Immature natural killer cell (primary cell): ENCODE measurements around the gene ARMC5. TPM values are rescaled to one million over a fixed set of nuclear protein-coding genes. Genes with fewer than 3 reads are reported as not detected.
"Not testable (repeated sequence)": the region's sequence is repeated elsewhere in the genome, so short reads cannot be mapped to it uniquely, and the experiment has no call there.

Source experiments
- DNase-seq, 3 donors: peaks; one replicate each; pipeline ENCODE4 v3.0.0; 2022; ENCODE audit warnings: mixed read lengths in 1 of 3
- H3K27ac Mint-ChIP-seq, 6 donors: one replicate each; pipeline ENCODE4 v1.8.0; 2020; ENCODE audit warnings: mixed read lengths in 6 of 6, mild to moderate bottlenecking in 5 of 6, inconsistent platforms in 4 of 6, moderate library complexity in 3 of 6
- H3K27me3 Mint-ChIP-seq, 3 donors: one replicate each; pipeline ENCODE4 v1.8.0; 2020 to 2021; ENCODE audit warnings: low read depth in 3 of 3, mild to moderate bottlenecking in 3 of 3, mixed read lengths in 3 of 3, moderate library complexity in 3 of 3, inconsistent platforms in 1 of 3
- H3K36me3 Mint-ChIP-seq, 3 donors: one replicate each; pipeline ENCODE4 v1.8.0; 2020; ENCODE audit warnings: mixed read lengths in 3 of 3, inconsistent platforms in 2 of 3, mild to moderate bottlenecking in 2 of 3
- H3K4me1 Mint-ChIP-seq, 2 donors: one replicate each; pipeline ENCODE4 v1.8.0; 2020; ENCODE audit warnings: inconsistent platforms in 2 of 2, mild to moderate bottlenecking in 2 of 2, mixed read lengths in 2 of 2, moderate library complexity in 1 of 2
- H3K4me3 Mint-ChIP-seq, 5 donors: one replicate each; pipeline ENCODE4 v1.8.0; 2020; ENCODE audit warnings: mild to moderate bottlenecking in 5 of 5, mixed read lengths in 5 of 5, inconsistent platforms in 3 of 5, moderate library complexity in 3 of 5
- H3K9me3 Mint-ChIP-seq, 6 donors: one replicate each; pipeline ENCODE4 v1.8.0; 2020; ENCODE audit warnings: mild to moderate bottlenecking in 6 of 6, mixed read lengths in 6 of 6, inconsistent platforms in 4 of 6, moderate library complexity in 3 of 6
- polyA plus RNA-seq, 3 donors: library from polyadenylated mRNA; unstranded; fragments of 300-500 nt; fragmentation: Illumina TruSeq; gene quantifications; one replicate each; pipeline ENCODE4 v1.2.3, GENCODE V29; 2021

Gene ARMC5
- polyA plus RNA-seq, 3 donors from 2014 or later, result 11.1 to 16.2 (median 14.2) TPM

DNA sequence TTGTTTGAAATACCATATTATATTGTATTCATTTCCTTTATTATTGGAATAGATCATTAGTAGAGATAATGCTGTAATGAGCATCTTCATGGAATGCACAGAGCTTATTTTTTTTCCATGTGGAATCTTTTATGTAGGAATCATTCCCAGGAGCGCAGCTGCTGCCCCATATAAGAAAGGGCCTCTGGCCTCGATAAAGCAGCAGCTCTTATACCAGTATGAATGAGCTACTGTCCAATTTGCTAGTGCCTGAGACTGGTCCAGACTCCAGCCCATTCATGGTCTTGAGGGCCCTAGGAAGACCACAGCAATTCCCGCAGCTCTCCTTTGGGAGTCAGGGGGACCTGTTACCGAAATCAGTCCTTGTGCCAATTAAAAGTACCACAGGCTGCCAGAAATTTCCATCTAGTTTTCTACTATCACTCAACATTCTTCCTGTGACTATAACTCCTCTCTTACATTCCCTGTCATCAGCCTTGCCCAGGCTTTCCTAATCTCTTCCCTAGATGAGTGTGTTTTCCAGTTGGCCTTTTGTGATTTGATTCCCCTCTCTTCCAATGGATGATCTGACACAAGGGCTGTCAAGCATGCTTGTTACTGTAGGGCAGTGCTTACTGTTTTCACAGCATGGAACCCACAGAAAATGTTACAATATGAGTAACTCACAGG lies 18.7 kb upstream of the ARMC5 start:
- peaks cover 27 to 41% of the 10 kb centered on the region in 2 donors for H3K4me1 Mint-ChIP-seq
- no peaks in the 10 kb centered on the region for H3K36me3 Mint-ChIP-seq
- peaks cover 0 to 4% (median 1%) of the 10 kb centered on the region in 3 donors for H3K27me3 Mint-ChIP-seq
- DNase-seq, result no peak
- H3K27ac Mint-ChIP-seq, result no peak overlapping the region
- no peaks in the 10 kb centered on the region for H3K9me3 Mint-ChIP-seq
- peak overlapping the region in 3 of 5 donors; percentile 8 to 35 (median 34) for H3K4me3 Mint-ChIP-seq

DNA sequence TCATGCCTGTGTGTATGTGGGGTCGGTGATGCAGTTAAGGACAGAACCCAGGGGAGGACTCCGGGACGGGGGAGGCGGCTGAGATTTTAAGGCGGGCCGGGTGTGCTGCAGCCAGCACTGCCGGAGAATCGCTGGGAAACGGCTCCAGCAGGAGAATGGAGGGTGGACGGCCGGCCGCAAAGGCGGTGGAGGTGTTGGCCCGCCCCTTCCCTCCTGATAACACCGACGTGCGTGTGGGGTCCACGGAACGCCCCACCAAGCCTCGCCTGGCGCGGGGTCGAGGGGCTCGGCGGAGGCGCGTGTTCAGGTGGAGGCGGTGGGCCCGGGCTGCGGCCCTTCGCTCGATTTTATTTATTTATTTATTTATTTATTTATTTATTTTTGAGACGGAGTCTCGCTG lies 17.3 kb upstream of the ARMC5 start:
- Mint-ChIP-seq H3K27me3 (peaks cover 0 to 4% (median 1%) of the 10 kb centered on the region in 3 donors), H3K36me3 (no peaks in the 10 kb centered on the region), H3K9me3 (no peaks in the 10 kb centered on the region), H3K4me1 (peaks cover 27 to 41% of the 10 kb centered on the region in 2 donors), H3K27ac (peak overlapping the region in 4 of 6 donors; percentile 6 to 76 (median 63)), H3K4me3 (peak overlapping the region; percentile 79 to 89 (median 83))
- DNase-seq, result no peak

DNA sequence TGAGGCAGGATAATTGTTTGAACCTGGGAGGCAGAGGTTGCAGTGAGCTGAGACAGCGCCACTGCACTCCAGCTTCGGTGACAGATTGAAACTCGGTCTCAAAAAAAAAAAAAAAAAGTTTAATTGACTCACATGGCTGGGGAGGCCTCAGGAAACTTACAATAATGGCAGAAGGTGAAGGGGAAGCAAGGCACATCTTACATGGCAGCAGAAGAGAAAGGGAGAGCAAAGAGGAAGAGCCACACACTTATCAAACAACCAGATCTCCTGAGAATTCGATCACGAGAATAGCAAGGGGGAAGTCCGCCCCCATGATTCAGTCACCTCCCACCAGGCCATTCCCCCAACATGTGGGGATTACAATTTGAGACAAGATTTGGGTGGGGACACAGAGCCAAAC lies 13.4 kb upstream of the ARMC5 start:
- H3K27me3 Mint-ChIP-seq, DNase-seq, H3K36me3 Mint-ChIP-seq, H3K9me3 Mint-ChIP-seq, H3K4me3 Mint-ChIP-seq: not testable (repeated sequence)
- Mint-ChIP-seq H3K27ac (peak overlapping the region in 1 of 6 donors; percentile 5), H3K4me1 (peaks cover 9 to 19% of the 10 kb centered on the region in 2 donors)

DNA sequence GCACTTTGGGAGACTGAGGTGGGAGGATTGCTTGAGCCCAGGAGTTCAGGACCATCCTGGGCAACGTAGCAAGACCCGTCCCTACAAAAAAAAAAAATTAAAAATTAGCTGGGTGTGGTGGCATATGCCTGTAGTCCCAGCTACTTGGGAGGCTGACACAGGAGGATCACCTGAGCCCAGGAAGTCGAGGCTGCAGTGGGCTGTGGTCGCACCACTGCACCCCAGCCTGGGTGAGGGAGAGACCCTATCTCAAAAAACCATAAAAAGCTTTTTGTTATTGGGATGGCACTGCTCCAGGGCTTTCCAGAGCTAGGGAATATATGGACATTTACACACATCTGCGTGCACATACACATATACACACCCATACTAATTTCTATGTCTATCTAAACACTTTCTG lies 8.1 kb upstream of the ARMC5 start:
- Mint-ChIP-seq H3K27me3 (no peaks in the 10 kb centered on the region), H3K4me1 (peaks cover 30 to 40% of the 10 kb centered on the region in 2 donors), H3K27ac (peak overlapping the region in 2 of 6 donors; percentile 30 to 62), H3K4me3 (no peak overlapping the region), H3K9me3 (no peaks in the 10 kb centered on the region), H3K36me3 (peaks cover 0 to 3% (median 0%) of the 10 kb centered on the region in 3 donors)
- no peak for DNase-seq

DNA sequence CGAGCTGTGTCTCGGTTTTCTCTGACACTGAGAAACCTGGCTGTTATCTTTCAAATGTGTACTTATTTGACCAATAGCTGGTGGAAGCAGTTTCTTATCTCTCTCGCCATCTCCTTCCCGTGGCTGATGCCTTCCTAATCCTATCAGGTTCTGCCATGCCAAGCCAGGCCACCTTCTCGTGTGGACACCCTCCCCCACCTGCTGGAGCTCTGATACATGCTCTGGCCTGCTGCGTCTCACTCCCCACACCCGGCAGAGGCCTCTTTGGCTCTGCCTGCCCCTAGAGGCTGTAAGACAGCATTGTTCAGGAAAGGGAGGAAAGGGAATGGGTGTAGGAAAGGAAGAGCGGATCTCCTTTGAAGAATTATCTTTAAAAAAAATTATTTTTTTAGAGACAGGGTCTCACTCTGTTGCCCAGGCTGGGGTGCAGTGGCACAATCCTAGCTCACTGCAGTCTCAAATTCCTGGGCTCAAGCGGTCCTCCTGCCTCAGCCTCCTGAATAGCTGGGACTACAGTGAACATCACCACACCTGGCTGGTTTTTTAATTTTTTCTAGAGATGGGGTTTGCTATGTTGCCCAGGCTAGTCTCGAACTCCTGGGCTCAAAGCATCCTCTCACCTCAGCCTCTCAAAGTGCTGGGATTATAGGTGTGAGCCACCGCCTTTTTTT lies 7.5 kb upstream of the ARMC5 start:
- H3K36me3 Mint-ChIP-seq, result peaks cover 0 to 3% (median 0%) of the 10 kb centered on the region in 3 donors
- no peak overlapping the region for H3K4me3 Mint-ChIP-seq
- DNase-seq, result no peak
- peaks cover 35 to 43% of the 10 kb centered on the region in 2 donors for H3K4me1 Mint-ChIP-seq
- no peaks in the 10 kb centered on the region for H3K27me3 Mint-ChIP-seq
- H3K27ac Mint-ChIP-seq, result peak overlapping the region in 1 of 6 donors; percentile 78
- H3K9me3 Mint-ChIP-seq, result no peaks in the 10 kb centered on the region

DNA sequence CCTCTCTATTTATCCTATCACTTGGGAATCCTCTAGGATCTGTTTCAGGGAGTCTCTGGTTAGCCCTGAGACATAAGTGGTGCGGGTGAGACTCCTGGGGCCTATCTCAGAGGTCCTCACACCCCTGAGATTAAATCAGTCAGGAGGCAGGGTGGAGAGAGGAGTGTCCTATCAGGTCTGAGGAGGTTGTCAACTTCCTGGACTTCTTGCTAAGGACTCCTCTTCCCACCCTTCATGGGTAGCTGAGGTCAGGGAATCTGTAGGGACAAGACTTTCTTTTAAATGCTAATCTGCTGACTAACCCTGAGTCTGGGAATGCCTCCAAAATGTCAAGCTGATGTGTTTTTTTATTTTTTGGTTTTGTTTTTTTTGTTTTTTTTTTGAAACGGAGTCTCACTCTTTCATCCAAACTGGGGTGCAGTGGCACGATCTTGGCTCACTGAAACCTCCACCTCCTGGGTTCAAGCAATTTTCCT lies 6.6 kb upstream of the ARMC5 start:
- Mint-ChIP-seq H3K4me1 (peaks cover 43 to 52% of the 10 kb centered on the region in 2 donors), H3K36me3 (peaks cover 0 to 3% (median 0%) of the 10 kb centered on the region in 3 donors), H3K4me3 (no peak overlapping the region), H3K27ac (peak overlapping the region in 2 of 6 donors; percentile 15 to 46), H3K9me3 (no peaks in the 10 kb centered on the region), H3K27me3 (peaks cover 0 to 1% (median 0%) of the 10 kb centered on the region in 3 donors)
- DNase-seq, result no peak

DNA sequence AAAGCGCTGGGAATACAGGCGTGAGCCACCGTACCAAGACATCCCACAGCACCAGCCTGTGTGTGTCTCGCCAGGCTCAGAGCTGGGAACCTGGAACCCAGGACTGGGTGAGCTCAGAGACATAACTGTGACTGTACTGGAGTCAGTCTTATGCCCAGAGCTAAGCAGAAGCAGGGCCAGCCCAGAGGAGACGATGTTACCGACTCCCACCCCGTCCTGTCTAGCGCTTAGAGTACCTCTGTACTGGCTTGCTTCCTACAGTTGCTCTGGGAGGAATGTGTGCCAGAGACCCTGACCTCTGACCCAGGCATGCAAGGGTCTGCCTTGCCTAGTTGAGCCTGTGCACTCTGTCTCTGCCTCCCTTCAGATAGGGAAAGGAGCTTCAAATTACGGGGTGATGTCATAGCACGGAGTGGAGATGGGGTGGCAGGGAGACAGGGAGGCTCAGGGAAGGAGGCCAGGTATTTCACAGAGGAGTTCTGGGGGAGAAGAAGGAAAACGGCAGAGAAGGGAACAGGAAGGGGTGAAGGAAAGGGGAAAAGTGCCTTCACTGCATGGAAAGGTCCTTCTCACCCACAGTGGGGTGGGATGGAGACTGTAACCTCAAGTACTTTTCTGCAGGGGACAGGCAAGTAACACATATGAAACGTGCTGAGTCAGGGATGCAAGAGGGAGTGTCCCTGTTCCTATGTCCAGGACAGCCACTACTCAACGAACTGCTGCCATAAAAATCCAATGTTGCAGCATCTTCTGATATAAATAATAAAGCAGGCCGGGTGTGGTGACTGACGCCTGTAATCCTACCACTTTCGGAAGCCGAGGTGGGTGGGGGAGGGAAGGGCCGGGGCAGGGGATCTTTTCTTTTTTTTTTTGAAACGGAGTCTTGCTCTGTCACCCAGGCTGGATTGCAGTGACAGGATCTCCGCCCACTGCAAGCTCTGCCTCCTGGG lies 5.8 kb upstream of the ARMC5 start:
- Mint-ChIP-seq H3K4me1 (peaks cover 51 to 60% of the 10 kb centered on the region in 2 donors), H3K9me3 (no peaks in the 10 kb centered on the region), H3K27ac (peak overlapping the region in 4 of 6 donors; percentile 37 to 53 (median 42)), H3K36me3 (peaks cover 0 to 3% (median 0%) of the 10 kb centered on the region in 3 donors), H3K27me3 (peaks cover 0 to 6% (median 1%) of the 10 kb centered on the region in 3 donors), H3K4me3 (peak overlapping the region in 1 of 5 donors; percentile 24)
- no peak for DNase-seq

DNA sequence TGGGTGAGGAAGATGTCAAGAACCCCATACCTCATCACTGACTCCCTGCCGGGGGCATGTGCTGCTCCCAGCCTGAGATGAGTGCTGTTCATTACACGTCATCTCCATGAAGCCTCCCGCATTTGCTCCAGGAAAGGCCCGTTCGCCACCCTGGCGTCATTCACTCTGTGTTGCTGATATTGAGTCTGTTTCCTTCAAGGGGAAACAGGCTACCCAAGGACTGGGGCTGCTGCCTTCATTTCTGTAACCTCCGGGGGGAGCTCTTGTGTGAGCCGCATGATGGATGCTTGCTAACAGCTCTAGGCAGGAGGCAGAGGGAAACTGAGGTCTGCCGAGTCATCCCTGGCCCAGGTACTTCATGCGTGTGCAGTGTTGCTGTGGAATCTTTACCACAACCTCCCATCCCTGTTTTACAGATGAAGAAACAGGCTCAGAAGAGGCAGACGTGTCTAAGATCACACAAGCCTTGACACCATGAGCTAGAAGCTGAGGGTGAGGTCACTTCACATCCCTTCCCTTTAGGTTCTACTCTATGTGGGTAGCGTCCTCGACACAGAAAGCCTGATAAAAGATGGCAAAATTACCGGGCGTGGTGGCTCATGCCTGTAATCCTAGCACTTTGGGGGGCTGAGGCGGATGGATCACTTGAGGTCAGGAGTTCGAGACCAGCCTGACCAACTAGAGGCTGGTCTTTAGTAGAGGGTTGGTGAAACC lies 3.5 kb upstream of the ARMC5 start:
- Mint-ChIP-seq H3K36me3 (peaks cover 0 to 3% (median 0%) of the 10 kb centered on the region in 3 donors), H3K4me1 (peaks cover 61 to 69% of the 10 kb centered on the region in 2 donors), H3K4me3 (peak overlapping the region in 4 of 5 donors; percentile 38 to 53 (median 42)), H3K27ac (peak overlapping the region; percentile 20 to 83 (median 49)), H3K27me3 (peaks cover 0 to 15% (median 3%) of the 10 kb centered on the region in 3 donors), H3K9me3 (no peaks in the 10 kb centered on the region)
- no peak for DNase-seq

DNA sequence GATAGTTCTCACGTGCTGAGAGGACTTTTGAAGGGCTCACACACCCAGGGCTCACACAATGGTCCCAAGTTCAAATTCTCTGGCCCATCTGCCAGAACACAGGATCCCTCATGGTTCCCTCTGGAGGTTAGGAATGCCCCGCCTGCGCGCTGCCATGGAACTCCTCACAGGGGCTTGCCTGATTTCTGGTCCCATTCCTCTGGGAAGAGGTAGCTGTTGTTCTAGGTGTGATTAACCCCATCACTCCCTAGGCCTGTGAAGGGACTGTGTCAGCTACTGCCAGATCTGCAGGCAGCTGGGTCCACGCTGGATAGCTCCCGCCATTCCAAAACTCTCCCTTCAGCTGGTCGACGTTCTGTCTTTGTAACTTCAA lies 2.3 kb upstream of the ARMC5 start:
- H3K36me3 Mint-ChIP-seq, result no peaks in the 10 kb centered on the region
- H3K27me3 Mint-ChIP-seq, result peaks cover 0 to 15% (median 3%) of the 10 kb centered on the region in 3 donors
- H3K9me3 Mint-ChIP-seq, result no peaks in the 10 kb centered on the region
- H3K4me1 Mint-ChIP-seq, result peaks cover 59 to 65% of the 10 kb centered on the region in 2 donors
- no peak for DNase-seq
- H3K27ac Mint-ChIP-seq, result peak overlapping the region in 3 of 6 donors; percentile 32 to 95 (median 34)
- H3K4me3 Mint-ChIP-seq, result peak overlapping the region in 4 of 5 donors; percentile 17 to 96 (median 32)

DNA sequence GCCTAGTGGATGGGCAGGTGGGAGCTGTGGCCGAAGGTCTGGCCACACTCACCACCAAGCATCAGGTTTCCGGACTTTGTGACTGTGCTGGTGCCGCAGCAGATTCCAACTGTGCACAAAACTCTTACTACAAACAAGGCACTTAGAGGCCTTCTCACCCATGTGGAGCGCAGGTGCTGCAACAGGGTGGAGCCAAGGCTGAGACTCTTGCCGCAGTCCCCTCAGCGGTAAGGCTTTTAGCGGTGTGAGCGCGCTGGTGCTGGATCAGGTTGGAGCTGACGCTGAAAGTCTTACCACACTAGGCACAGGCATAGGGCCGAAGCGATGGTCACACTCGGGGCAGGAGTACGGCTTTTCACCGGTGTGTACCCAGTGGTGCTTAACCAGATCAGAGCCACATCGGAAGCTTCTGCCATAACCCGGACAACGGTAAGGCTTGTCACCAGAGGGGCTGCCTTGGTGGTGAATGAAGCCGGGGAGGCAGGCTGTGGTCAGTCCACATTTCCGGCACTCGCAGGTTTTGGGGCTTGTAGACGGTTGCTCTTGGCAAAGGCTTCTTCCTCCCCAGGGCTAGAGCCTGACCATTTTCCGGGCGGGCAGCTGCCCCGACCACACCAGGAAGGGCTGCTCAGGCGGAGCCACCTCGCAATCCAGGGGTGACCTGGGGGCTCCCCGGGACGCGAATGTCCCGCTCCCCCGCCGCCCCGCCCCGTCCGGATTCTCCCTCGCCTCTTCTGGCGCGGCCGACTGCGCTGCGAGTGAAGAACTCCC lies 1.0 kb upstream of the ARMC5 start:
- H3K27ac Mint-ChIP-seq, result peak overlapping the region; percentile 93 to 98 (median 96)
- H3K4me1 Mint-ChIP-seq, result peaks cover 55 to 63% of the 10 kb centered on the region in 2 donors
- peaks cover 2 to 15% (median 3%) of the 10 kb centered on the region in 3 donors for H3K27me3 Mint-ChIP-seq
- H3K4me3 Mint-ChIP-seq, result peak overlapping the region; percentile 90 to 96 (median 94)
- peak; percentile 82 to 86 (median 85) for DNase-seq
- H3K36me3 Mint-ChIP-seq, result peaks cover 0 to 5% (median 4%) of the 10 kb centered on the region in 3 donors
- H3K9me3 Mint-ChIP-seq, result no peaks in the 10 kb centered on the region

DNA sequence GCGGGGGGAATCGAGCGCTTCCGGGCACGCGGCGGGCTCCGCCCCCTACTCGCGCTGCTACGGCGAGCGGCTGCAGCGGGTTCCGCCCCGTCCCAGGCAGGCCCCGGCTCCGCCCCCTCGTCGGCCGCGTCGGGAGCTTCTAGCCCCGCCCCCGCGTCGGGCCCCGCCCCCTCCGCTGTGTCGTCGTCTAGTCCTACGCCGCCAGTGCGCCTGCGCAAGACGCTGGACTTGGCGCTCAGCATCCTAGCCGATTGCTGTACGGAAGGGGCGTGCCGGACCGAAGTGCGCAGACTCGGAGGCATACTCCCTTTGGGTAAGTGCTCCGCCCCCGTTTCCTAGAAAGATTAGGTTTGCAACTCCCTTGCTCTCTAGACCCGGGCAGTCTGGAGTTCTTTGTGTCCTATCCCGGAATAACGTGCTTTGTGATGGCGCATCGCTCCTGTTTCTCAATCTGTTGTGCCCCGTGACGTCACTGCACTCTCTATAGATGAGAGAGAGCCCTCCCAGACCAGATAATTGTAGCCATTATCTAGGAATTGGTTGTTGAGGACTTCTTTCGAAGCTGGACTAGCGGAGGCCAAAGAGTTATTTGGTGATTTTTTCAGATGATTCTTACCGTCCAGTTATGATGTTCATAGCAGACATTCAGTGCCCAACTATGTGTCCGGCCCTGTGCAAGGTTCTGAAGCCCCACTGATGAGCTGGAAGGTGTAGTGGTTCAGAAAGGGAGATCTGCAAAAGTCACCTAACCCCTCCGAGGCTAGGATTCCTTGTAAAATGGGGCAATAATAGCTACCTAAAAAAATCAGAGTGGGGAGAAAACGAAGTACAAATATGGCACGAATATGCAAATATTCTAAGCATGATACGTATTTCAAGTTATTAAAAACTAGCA lies 633 bp downstream of the ARMC5 start:
- H3K27me3 Mint-ChIP-seq, result peaks cover 2 to 16% (median 3%) of the 10 kb centered on the region in 3 donors
- H3K9me3 Mint-ChIP-seq, result no peaks in the 10 kb centered on the region
- H3K36me3 Mint-ChIP-seq, result peaks cover 5 to 7% (median 6%) of the 10 kb centered on the region in 3 donors
- DNase-seq, result peak; percentile 100
- H3K4me3 Mint-ChIP-seq, result peak overlapping the region; percentile 92 to 96 (median 94)
- H3K27ac Mint-ChIP-seq, result peak overlapping the region; percentile 94 to 98 (median 96)
- peaks cover 46 to 51% of the 10 kb centered on the region in 2 donors for H3K4me1 Mint-ChIP-seq
